H9 (cell line): ENCODE data around the gene ATAD3C. TPM values are rescaled to one million over a fixed set of nuclear protein-coding genes. Genes with fewer than 3 reads are reported as not detected.

Experiments used
- DNase-seq: peaks from one replicate; pipeline ENCODE4 v3.0.0-alpha.2; 2017
- H2AFZ ChIP-seq: one replicate; pipeline ENCODE4 v1.6.1; 2013; ENCODE audit warnings: mild to moderate bottlenecking, low read length, control low read depth, moderate library complexity
- H2AK5ac ChIP-seq: 2 replicates; pipeline ENCODE4 v1.6.1; 2013; ENCODE audit warnings: low read length, control low read depth, mixed read lengths; ENCODE audit not compliant: insufficient read length
- H2BK120ac ChIP-seq: one replicate; pipeline ENCODE4 v1.6.1; 2013; ENCODE audit warnings: low read depth, mild to moderate bottlenecking, low read length, control low read depth, inconsistent platforms; ENCODE audit not compliant: poor library complexity, severe bottlenecking
- H2BK12ac ChIP-seq: 2 replicates; pipeline ENCODE4 v1.6.1; 2013; ENCODE audit warnings: low read length, control low read depth, mixed read lengths, low read depth; ENCODE audit not compliant: insufficient read length
- H2BK15ac ChIP-seq: 2 replicates; pipeline ENCODE4 v1.6.1; 2013; ENCODE audit warnings: low read depth, low read length, control low read depth
- H2BK20ac ChIP-seq: one replicate; pipeline ENCODE4 v1.6.1; 2013; ENCODE audit warnings: low read depth, mild to moderate bottlenecking, low read length, control low read depth, inconsistent platforms; ENCODE audit not compliant: poor library complexity, severe bottlenecking
- H2BK5ac ChIP-seq: 2 replicates; pipeline ENCODE4 v1.6.1; 2013; ENCODE audit warnings: low read length, control low read depth, mixed read lengths; ENCODE audit not compliant: insufficient read length
- H3K14ac ChIP-seq: 2 replicates; pipeline ENCODE4 v1.6.1; 2013; ENCODE audit warnings: low read length, control low read depth; ENCODE audit not compliant: insufficient read depth
- H3K18ac ChIP-seq: 2 replicates; pipeline ENCODE4 v1.6.1; 2013; ENCODE audit warnings: low read depth, mild to moderate bottlenecking, mixed read lengths, low read length, control low read depth; ENCODE audit not compliant: insufficient read length
- H3K23ac ChIP-seq: 2 replicates; pipeline ENCODE4 v1.6.1; 2013; ENCODE audit warnings: low read length, control low read depth, mixed read lengths, low read depth; ENCODE audit not compliant: insufficient read length
- H3K23me2 ChIP-seq: 2 replicates; pipeline ENCODE4 v1.6.1; 2013; ENCODE audit warnings: low read depth, mild to moderate bottlenecking, mixed read lengths, low read length, control low read depth; ENCODE audit not compliant: insufficient read length, poor library complexity, severe bottlenecking
- H3K27ac ChIP-seq: 2 replicates; pipeline ENCODE4 v1.5.1; 2013; ENCODE audit warnings: low read length, control low read depth, mixed read lengths, low read depth; ENCODE audit not compliant: insufficient read length
- H3K27me3 ChIP-seq: 2 replicates; pipeline ENCODE4 v1.6.1; 2013; ENCODE audit warnings: low read length, control low read depth, inconsistent platforms; ENCODE audit not compliant: insufficient read depth
- H3K4ac ChIP-seq: 2 replicates; pipeline ENCODE4 v1.6.1; 2013; ENCODE audit warnings: low read depth, mild to moderate bottlenecking, control low read depth, inconsistent platforms, low read length, moderate library complexity
- H3K4me1 ChIP-seq: 2 replicates; pipeline ENCODE4 v1.6.1; 2013; ENCODE audit warnings: low read length, control low read depth, inconsistent platforms; ENCODE audit not compliant: insufficient read depth
- H3K4me2 ChIP-seq: 2 replicates; pipeline ENCODE4 v1.6.1; 2013; ENCODE audit warnings: low read length, control low read depth, mixed read lengths; ENCODE audit not compliant: insufficient read length, insufficient read depth
- H3K56ac ChIP-seq: 2 replicates; pipeline ENCODE4 v1.6.1; 2013; ENCODE audit warnings: low read depth, mild to moderate bottlenecking, mixed read lengths, low read length, control low read depth; ENCODE audit not compliant: insufficient read length
- H3K79me1 ChIP-seq: 2 replicates; pipeline ENCODE4 v1.6.1; 2013; ENCODE audit warnings: low read depth, mild to moderate bottlenecking, moderate library complexity, low read length, control low read depth, inconsistent platforms; ENCODE audit not compliant: insufficient read depth, poor library complexity, severe bottlenecking
- H3K79me2 ChIP-seq: 2 replicates; pipeline ENCODE4 v1.6.1; 2013; ENCODE audit warnings: low read length, control low read depth, inconsistent platforms; ENCODE audit not compliant: insufficient read depth
- H3K9ac ChIP-seq: 2 replicates; pipeline ENCODE4 v1.6.1; 2013; ENCODE audit warnings: low read length, control low read depth, mixed read lengths; ENCODE audit not compliant: insufficient read length; ENCODE audit errors: extremely low read depth
- H3K9me3 ChIP-seq: one replicate; pipeline ENCODE4 v1.6.1; 2013; ENCODE audit warnings: low read depth, low read length, inconsistent platforms; ENCODE audit not compliant: control insufficient read depth
- H3T11ph ChIP-seq: one replicate; pipeline ENCODE4 v1.6.1; 2013; ENCODE audit warnings: mild to moderate bottlenecking, low read length, control low read depth, inconsistent platforms
- H4K20me1 ChIP-seq: one replicate; pipeline ENCODE4 v1.6.1; 2013; ENCODE audit not compliant: control insufficient read depth, insufficient read length, insufficient read depth
- H4K5ac ChIP-seq: 2 replicates; pipeline ENCODE4 v1.6.1; 2013; ENCODE audit warnings: low read depth, mild to moderate bottlenecking, mixed read lengths, low read length, control low read depth; ENCODE audit not compliant: insufficient read length
- H4K8ac ChIP-seq: replicated peaks from 2 replicates; pipeline ENCODE4 v1.6.1; 2013; ENCODE audit warnings: low read length, control low read depth, mixed read lengths, low read depth; ENCODE audit not compliant: insufficient read length
- H4K91ac ChIP-seq: 2 replicates; pipeline ENCODE4 v1.6.1; 2013; ENCODE audit warnings: low read depth, mild to moderate bottlenecking, moderate library complexity, mixed read lengths, low read length, control low read depth; ENCODE audit not compliant: insufficient read length
- H3K27ac Mint-ChIP-seq, 3 experiments: 2 replicates in 2 of 3; 3 replicates in 1 of 3; pipeline ENCODE4 v1.8.0; 2020 to 2021; ENCODE audit warnings: mixed read lengths in 3 of 3, mild to moderate bottlenecking in 1 of 3, moderate library complexity in 1 of 3
- H3K27me3 Mint-ChIP-seq: 2 replicates; pipeline ENCODE4 v1.8.0; 2021; ENCODE audit warnings: low read depth, mild to moderate bottlenecking, moderate library complexity, mixed read lengths
- H3K36me3 Mint-ChIP-seq, 3 experiments: 2 replicates in 2 of 3; 3 replicates in 1 of 3; pipeline ENCODE4 v1.8.0; 2020 to 2021; ENCODE audit warnings: low read depth in 3 of 3, mixed read lengths in 3 of 3; ENCODE audit not compliant: insufficient read depth in 1 of 3
- H3K4me1 Mint-ChIP-seq, 2 experiments: 2 replicates each; pipeline ENCODE4 v1.8.0; 2020; ENCODE audit warnings: mixed read lengths in 2 of 2
- H3K4me3 Mint-ChIP-seq, 2 experiments: 2 replicates in 1 of 2; 3 replicates in 1 of 2; pipeline ENCODE4 v1.8.0; 2020 to 2021; ENCODE audit warnings: mild to moderate bottlenecking in 2 of 2, mixed read lengths in 2 of 2, moderate library complexity in 1 of 2
- H3K9me3 Mint-ChIP-seq, 2 experiments: 2 replicates in 1 of 2; 3 replicates in 1 of 2; pipeline ENCODE4 v1.8.0; 2020; ENCODE audit warnings: mild to moderate bottlenecking in 2 of 2, mixed read lengths in 2 of 2, moderate library complexity in 1 of 2
- WGBS: extraction: QIAGEN DNeasy Blood & Tissue Kit; methylation state at CpG from one replicate; pipeline ENCODE4 v1.1.7; 2013; ENCODE audit warnings: missing lambda C conversion rate, low lambda C conversion rate, mixed read lengths; ENCODE audit not compliant: insufficient read length; ENCODE audit errors: extremely low coverage; 5-methylcytosine and 5-hydroxymethylcytosine counted together
- total RNA-seq: library from RNA; stranded (reverse); gene quantifications from 2 replicates; pipeline ENCODE4 v1.2.1, GENCODE V29; 2021
- TF ChIP-seq, protein P1 (sequence below): fragments of 200-600 bp; sonication (generic); conservative IDR thresholded peaks from 3 replicates; pipeline ENCODE4 v1.8.0; 2021; ENCODE audit warnings: antibody characterized with exemption, mild to moderate bottlenecking

Gene ATAD3C
- total RNA-seq, 1 experiment from 2014 or later, result 7.7 TPM

GRCh38 chr1:1437904-1438376 is 11.5 kb upstream of the ATAD3C start:
- Mint-ChIP-seq H3K36me3 (peaks cover 0 to 9% (median 3%) of the 10 kb centered on the region in 3 experiments; a peak in 4 of 7 replicates), H3K27ac (no peak overlapping the region), H3K9me3 (no peaks in the 10 kb centered on the region), H3K4me1 (peaks cover 14 to 24% of the 10 kb centered on the region in 2 experiments), H3K4me3 (no peak overlapping the region), H3K27me3 (no peaks in the 10 kb centered on the region)
- no peak overlapping the region for H3K18ac ChIP-seq
- H3K9me3 ChIP-seq, result no peaks in the 10 kb centered on the region
- WGBS, result no CpG with 5 or more reads among the region's 11 CpGs
- no peak for DNase-seq
- no peak overlapping the region for H2BK15ac ChIP-seq
- no peak overlapping the region for H2BK20ac ChIP-seq
- H3K27ac ChIP-seq, result no peak overlapping the region
- no peak overlapping the region for H3K4ac ChIP-seq
- H3K23me2 ChIP-seq, result peaks cover 10% of the 10 kb centered on the region
- peaks cover 2% of the 10 kb centered on the region; the same call in 1 of the 2 replicates for H3K79me2 ChIP-seq
- no peaks in the 10 kb centered on the region for H3K27me3 ChIP-seq
- no peak overlapping the region for H4K91ac ChIP-seq
- no peak overlapping the region for H3K56ac ChIP-seq
- no peak overlapping the region for H3K9ac ChIP-seq
- H3K14ac ChIP-seq, result no peak overlapping the region
- TF ChIP-seq, protein P1, sequence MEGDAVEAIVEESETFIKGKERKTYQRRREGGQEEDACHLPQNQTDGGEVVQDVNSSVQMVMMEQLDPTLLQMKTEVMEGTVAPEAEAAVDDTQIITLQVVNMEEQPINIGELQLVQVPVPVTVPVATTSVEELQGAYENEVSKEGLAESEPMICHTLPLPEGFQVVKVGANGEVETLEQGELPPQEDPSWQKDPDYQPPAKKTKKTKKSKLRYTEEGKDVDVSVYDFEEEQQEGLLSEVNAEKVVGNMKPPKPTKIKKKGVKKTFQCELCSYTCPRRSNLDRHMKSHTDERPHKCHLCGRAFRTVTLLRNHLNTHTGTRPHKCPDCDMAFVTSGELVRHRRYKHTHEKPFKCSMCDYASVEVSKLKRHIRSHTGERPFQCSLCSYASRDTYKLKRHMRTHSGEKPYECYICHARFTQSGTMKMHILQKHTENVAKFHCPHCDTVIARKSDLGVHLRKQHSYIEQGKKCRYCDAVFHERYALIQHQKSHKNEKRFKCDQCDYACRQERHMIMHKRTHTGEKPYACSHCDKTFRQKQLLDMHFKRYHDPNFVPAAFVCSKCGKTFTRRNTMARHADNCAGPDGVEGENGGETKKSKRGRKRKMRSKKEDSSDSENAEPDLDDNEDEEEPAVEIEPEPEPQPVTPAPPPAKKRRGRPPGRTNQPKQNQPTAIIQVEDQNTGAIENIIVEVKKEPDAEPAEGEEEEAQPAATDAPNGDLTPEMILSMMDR, result no peak
- H4K20me1 ChIP-seq, result no peaks in the 10 kb centered on the region
- no peak overlapping the region for H2BK120ac ChIP-seq
- H3K23ac ChIP-seq, result no peak overlapping the region
- H3K4me1 ChIP-seq, result no peaks in the 10 kb centered on the region; the same call in 1 of the 2 replicates
- no peak overlapping the region for H2AFZ ChIP-seq
- no peak overlapping the region for H4K8ac ChIP-seq
- H4K5ac ChIP-seq, result no peak overlapping the region
- no peak overlapping the region for H3T11ph ChIP-seq
- no peaks in the 10 kb centered on the region for H3K79me1 ChIP-seq
- H3K4me2 ChIP-seq, result no peak overlapping the region
- H2BK12ac ChIP-seq, result no peak overlapping the region
- no peak overlapping the region for H2AK5ac ChIP-seq
- no peak overlapping the region for H2BK5ac ChIP-seq
